Nephron progenitor cell (in vitro differentiated cells): ENCODE data around the gene ZNF500.

Experiments
- DNase-seq: peaks from one replicate; pipeline ENCODE4 v3.0.0; 2021
- H3K27ac Mint-ChIP-seq: 2 replicates; pipeline ENCODE4 v1.8.0; 2021; ENCODE audit warnings: mild to moderate bottlenecking, moderate library complexity, mixed read lengths
- H3K27me3 Mint-ChIP-seq: 2 replicates; pipeline ENCODE4 v1.8.0; 2021; ENCODE audit warnings: mild to moderate bottlenecking, low read depth, mixed read lengths; ENCODE audit not compliant: poor library complexity
- H3K36me3 Mint-ChIP-seq: 2 replicates; pipeline ENCODE4 v1.8.0; 2021; ENCODE audit warnings: low read depth, mixed read lengths
- H3K4me1 Mint-ChIP-seq: 2 replicates; pipeline ENCODE4 v1.8.0; 2021; ENCODE audit warnings: mixed read lengths
- H3K4me3 Mint-ChIP-seq: 2 replicates; pipeline ENCODE4 v1.8.0; 2021; ENCODE audit warnings: mild to moderate bottlenecking, moderate library complexity, mixed read lengths
- H3K9me3 Mint-ChIP-seq: 2 replicates; pipeline ENCODE4 v1.8.0; 2021; ENCODE audit warnings: mild to moderate bottlenecking, moderate library complexity, mixed read lengths
- TF ChIP-seq, protein P1 (sequence below): fragments of 200-600 bp; sonication (generic); IDR thresholded peaks from 2 replicates; pipeline ENCODE4 v1.5.0; 2021; ENCODE audit warnings: antibody characterized with exemption

Gene ZNF500

GRCh38 chr16:4752351-4753100 lies 14.4 kb downstream of the ZNF500 start:
- Mint-ChIP-seq H3K27me3 (no peaks in the 10 kb centered on the region), H3K4me3 (no peak overlapping the region), H3K27ac (no peak overlapping the region), H3K9me3 (peaks cover 9% of the 10 kb centered on the region), H3K36me3 (peaks cover 47% of the 10 kb centered on the region), H3K4me1 (peaks cover 5% of the 10 kb centered on the region)
- no peak for DNase-seq
- TF ChIP-seq, protein P1, sequence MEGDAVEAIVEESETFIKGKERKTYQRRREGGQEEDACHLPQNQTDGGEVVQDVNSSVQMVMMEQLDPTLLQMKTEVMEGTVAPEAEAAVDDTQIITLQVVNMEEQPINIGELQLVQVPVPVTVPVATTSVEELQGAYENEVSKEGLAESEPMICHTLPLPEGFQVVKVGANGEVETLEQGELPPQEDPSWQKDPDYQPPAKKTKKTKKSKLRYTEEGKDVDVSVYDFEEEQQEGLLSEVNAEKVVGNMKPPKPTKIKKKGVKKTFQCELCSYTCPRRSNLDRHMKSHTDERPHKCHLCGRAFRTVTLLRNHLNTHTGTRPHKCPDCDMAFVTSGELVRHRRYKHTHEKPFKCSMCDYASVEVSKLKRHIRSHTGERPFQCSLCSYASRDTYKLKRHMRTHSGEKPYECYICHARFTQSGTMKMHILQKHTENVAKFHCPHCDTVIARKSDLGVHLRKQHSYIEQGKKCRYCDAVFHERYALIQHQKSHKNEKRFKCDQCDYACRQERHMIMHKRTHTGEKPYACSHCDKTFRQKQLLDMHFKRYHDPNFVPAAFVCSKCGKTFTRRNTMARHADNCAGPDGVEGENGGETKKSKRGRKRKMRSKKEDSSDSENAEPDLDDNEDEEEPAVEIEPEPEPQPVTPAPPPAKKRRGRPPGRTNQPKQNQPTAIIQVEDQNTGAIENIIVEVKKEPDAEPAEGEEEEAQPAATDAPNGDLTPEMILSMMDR, result no peak

DNA sequence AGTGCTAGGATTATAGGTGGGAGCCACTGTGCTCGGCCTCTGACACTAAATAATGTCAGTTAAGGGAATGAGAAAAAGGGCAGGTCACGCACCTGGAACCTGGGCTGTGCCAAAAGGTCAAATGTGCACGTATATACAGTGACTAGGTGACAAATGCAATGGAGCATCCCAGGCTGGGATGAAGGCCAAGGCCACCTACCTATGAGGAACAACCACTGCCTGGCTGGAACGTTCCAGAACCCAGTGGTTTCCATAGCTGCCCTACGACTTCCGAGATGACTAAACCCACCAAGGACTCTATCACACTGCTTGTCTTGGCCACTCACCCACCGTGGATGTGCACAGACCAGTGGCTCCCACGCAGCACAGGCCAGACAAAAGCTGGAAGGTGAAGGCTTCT lies 16.1 kb downstream of the ZNF500 start:
- Mint-ChIP-seq H3K27me3 (no peaks in the 10 kb centered on the region), H3K36me3 (peaks cover 33% of the 10 kb centered on the region), H3K4me1 (peaks cover 8% of the 10 kb centered on the region), H3K27ac (no peak overlapping the region), H3K9me3 (peaks cover 8% of the 10 kb centered on the region), H3K4me3 (no peak overlapping the region)
- TF ChIP-seq, protein P1, result no peak
- no peak for DNase-seq

GRCh38 chr16:4749700-4750257 lies 17.2 kb downstream of the ZNF500 start:
- no peak overlapping the region for H3K4me3 Mint-ChIP-seq
- no peaks in the 10 kb centered on the region for H3K9me3 Mint-ChIP-seq
- H3K36me3 Mint-ChIP-seq, result peaks cover 22% of the 10 kb centered on the region
- no peaks in the 10 kb centered on the region for H3K27me3 Mint-ChIP-seq
- no peak for DNase-seq
- TF ChIP-seq, protein P1, result no peak
- no peak overlapping the region for H3K27ac Mint-ChIP-seq
- peaks cover 8% of the 10 kb centered on the region for H3K4me1 Mint-ChIP-seq

DNA sequence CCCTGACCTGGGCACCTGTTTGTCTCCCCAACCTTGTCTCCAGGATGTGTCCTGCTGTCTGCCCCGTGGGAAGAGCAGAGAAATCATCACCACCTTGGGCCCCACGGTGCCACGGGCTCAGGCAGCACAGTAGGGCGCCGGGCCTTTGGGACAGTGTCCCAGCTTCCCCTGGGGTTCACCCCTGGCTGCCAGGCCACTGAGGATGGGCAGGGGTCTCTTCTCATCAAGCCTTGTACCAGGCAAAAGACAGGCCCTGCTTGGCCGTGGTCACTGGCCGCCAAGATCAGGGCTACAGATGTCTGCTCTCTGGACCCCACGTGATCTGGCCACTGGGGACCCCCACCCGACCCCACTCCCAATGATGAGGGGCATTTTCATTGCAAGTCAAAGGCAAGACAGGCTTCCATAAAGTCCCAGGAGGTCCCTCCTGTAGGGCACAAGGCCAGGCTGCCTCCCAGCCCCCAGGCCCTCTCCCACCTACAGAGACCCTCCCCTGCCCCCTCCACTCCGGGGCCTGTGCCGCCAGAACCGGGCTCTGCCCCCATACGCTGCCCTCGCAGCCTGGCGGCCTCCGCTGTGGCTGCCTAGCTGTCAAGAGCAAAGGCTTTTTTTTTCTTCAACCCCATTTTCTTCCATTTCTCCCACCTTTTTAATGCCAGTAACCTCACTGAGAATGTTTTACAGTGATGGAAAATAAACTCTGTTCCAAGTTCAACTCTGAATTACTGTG lies 18.1 kb downstream of the ZNF500 start:
- Mint-ChIP-seq H3K27ac (peak overlapping the region; percentile 81), H3K36me3 (peaks cover 15% of the 10 kb centered on the region), H3K4me3 (no peak overlapping the region), H3K27me3 (no peaks in the 10 kb centered on the region), H3K9me3 (no peaks in the 10 kb centered on the region), H3K4me1 (peaks cover 8% of the 10 kb centered on the region)
- TF ChIP-seq, protein P1, result no peak
- no peak for DNase-seq

- Mint-ChIP-seq H3K27me3 (peaks cover under 1% of the 10 kb centered on the region), H3K27ac (peak overlapping the region; percentile 81), H3K36me3 (peaks cover 11% of the 10 kb centered on the region), H3K9me3 (no peaks in the 10 kb centered on the region), H3K4me1 (peaks cover 15% of the 10 kb centered on the region), H3K4me3 (no peak overlapping the region)
- no peak for DNase-seq
- TF ChIP-seq, protein P1, result no peak
Measured at GRCh38 chr16:4747906-4748681, 18.9 kb downstream of the ZNF500 start.
